Measurements from ENCODE around the gene BABAM2. TPM values are rescaled to one million over a fixed set of nuclear protein-coding genes. Genes with fewer than 3 reads are reported as not detected.

The BABAM2 gene
- total RNA-seq, 1 donor: 38.4 TPM

DNA sequence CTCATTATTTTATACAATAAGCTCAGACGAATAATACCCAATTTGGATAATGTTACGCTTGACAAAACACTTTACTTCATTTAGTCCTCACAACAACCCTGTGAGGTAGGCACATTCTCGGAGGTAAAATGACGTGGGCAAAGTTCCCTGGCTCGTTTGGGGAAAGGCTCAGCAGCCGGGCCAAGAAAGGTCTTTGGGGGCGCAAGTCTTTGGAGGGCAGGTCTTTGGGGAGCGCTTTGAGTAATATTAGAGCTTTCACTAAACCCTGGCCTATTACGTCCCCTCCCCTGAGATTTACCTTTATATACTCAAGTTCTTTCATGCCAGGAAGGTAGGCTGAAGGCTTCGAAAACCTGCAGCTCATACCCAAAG, 769 bp upstream of the BABAM2 start:
- Histone ChIP-seq H3K27me3 (ENCODE audit: insufficient read depth, low read length) (no peaks in the 10 kb centered on the region), H3K4me1 (ENCODE audit: insufficient read depth, low read length) (peaks cover 36% of the 10 kb centered on the region), H3K4me3 (ENCODE audit: low read length) (peak overlapping the region; percentile 71), H3K9me3 (ENCODE audit: low read depth, low read length) (no peaks in the 10 kb centered on the region)

DNA sequence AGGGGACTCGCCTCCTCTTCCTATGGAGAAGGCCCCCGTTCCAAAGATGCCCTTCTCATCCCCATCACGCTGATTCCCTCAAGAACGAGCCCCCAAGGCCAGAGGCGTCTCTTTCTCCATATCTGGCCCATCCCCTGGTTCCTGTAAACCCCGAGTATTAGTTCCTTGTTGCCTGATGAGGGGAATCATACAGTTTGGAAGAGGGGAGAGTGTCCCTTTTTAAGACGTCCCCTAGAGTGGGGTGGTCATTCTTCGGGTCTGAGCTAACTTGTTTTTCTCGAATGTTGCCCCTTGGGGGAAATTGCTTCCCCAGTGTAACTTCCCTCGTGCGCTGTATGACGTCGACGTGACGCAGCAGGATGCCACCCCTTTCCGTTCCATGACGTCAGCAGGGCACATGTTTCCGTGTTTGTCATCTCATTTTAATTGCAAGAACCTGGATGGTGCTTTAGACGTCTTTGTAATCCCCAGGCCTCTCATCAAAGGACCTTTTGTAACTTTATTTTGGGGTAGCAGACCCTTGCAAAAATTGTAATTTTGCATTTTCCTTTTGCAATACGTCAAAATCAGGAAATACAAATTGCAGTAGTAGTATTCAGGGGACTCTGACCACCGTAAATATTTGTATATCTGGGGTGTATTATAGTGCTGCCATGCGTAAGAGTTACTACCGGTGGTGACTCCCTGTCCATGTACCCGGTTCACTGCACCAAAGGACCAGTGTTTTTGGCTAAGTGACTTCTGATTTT, 569 bp downstream of the BABAM2 start:
- peaks cover 36% of the 10 kb centered on the region for H3K4me1 ChIP-seq (ENCODE audit: insufficient read depth, low read length)
- peak overlapping the region; percentile 71 for H3K4me3 ChIP-seq (ENCODE audit: low read length)
- H3K27me3 ChIP-seq (ENCODE audit: insufficient read depth, low read length): no peaks in the 10 kb centered on the region
- H3K9me3 ChIP-seq (ENCODE audit: low read depth, low read length): no peaks in the 10 kb centered on the region

DNA sequence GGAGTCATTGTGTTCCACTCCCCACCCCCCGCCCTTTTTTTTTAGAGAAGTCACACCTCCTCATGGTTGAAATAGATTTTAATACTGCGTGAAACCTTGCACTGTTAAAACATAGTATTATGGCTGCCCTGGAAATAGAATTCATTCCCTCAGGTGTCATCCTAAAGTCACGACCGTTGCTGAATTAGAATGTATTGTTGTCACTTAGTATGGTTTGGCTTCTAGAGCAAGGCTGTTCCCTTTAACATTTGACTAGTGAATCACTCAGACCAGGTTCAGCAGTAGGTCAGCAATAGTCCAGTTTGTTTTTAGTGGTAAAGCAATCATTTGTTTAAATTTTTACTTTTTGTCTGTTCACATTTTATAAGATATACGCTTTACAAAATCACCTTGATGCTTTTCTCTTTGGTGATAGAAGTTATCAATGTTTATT, 1.2 kb downstream of the BABAM2 start:
- Histone ChIP-seq H3K9me3 (ENCODE audit: low read depth, low read length) (no peaks in the 10 kb centered on the region), H3K4me3 (ENCODE audit: low read length) (no peak overlapping the region), H3K27me3 (ENCODE audit: insufficient read depth, low read length) (no peaks in the 10 kb centered on the region), H3K4me1 (ENCODE audit: insufficient read depth, low read length) (peaks cover 38% of the 10 kb centered on the region)

DNA sequence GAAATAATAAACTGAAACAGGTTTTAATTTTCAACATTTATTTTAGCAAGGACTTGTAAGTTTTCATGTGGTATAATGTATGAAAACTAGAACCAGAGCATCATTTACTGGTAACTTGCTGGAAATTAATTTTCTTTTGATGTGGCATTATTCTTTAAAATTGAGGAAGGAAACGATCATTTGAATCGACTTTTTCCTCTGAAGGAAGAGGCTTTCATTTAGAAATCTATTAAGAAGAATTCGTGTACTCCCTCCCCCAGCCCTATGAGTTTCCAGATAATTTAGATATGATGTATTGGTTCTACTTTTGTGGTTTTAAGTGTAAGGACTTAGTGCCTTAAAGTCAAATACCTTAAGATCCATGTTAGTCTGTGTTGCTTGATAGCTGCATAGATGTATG, 2.5 kb downstream of the BABAM2 start:
- Histone ChIP-seq H3K9me3 (ENCODE audit: low read depth, low read length) (no peaks in the 10 kb centered on the region), H3K27me3 (ENCODE audit: insufficient read depth, low read length) (no peaks in the 10 kb centered on the region), H3K4me1 (ENCODE audit: insufficient read depth, low read length) (peaks cover 49% of the 10 kb centered on the region), H3K4me3 (ENCODE audit: low read length) (no peak overlapping the region)

DNA sequence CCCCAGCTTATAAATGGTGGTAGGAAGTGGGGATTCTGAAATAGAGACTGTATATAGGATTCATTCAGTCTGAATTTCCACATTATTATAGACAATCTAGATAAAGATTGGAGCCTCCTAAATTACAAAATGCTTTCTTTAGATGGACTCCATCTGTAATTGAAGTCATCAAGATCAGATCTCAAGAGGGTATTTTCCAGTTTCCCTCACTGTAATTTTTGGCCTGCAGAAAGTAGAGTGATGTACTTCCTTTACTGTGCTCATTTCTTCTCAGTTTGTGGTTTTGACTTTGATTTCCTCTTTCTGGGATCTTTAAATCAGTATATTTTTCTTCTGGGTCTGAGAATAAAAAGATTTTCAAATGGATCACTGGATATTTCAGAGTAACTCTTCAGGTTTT, 7.2 kb downstream of the BABAM2 start:
- Histone ChIP-seq H3K4me3 (ENCODE audit: low read length) (no peak overlapping the region), H3K4me1 (ENCODE audit: insufficient read depth, low read length) (peaks cover 37% of the 10 kb centered on the region), H3K9me3 (ENCODE audit: low read depth, low read length) (no peaks in the 10 kb centered on the region), H3K27me3 (ENCODE audit: insufficient read depth, low read length) (no peaks in the 10 kb centered on the region)

DNA sequence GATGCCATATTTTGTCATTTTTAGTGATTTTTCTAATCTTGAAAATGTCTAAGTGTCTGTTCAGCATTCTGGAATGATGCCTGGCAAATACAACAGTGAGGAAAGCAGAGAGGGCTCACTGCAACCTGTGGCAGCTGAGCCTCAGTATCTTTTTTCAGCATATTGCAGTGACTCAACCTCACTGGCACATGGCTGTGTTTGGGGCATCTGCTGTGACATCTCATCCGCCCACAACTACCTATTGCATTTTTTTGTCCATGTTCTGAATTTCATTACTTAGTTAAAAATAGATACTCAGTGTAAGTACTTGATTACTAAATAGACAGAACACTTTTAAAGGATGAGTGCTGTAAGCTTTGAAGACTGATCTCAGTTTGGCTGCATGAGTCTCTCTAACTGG, 10.7 kb downstream of the BABAM2 start:
- Histone ChIP-seq H3K4me3 (ENCODE audit: low read length) (no peak overlapping the region), H3K4me1 (ENCODE audit: insufficient read depth, low read length) (peaks cover 28% of the 10 kb centered on the region), H3K27me3 (ENCODE audit: insufficient read depth, low read length) (no peaks in the 10 kb centered on the region), H3K9me3 (ENCODE audit: low read depth, low read length) (no peaks in the 10 kb centered on the region)

DNA sequence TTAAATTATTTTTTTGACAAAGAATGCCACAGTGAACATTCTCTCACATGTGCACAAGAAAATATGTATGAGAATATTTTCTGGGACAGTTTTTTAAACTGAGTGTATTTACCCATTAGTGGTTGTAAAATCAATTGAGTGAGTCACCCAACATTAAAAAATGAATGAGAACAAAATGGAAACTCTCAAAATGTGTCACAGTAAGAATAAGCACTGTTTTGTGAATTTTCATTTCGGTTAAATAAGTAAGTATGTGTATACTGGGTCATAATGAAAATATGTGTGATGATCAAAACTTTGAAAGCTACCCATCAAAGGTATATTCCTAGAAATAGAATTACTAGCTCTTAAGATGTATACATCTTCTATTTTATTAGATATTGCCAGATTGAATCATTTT, 11.6 kb downstream of the BABAM2 start:
- no peaks in the 10 kb centered on the region for H3K27me3 ChIP-seq (ENCODE audit: insufficient read depth, low read length)
- H3K9me3 ChIP-seq (ENCODE audit: low read depth, low read length): no peaks in the 10 kb centered on the region

DNA sequence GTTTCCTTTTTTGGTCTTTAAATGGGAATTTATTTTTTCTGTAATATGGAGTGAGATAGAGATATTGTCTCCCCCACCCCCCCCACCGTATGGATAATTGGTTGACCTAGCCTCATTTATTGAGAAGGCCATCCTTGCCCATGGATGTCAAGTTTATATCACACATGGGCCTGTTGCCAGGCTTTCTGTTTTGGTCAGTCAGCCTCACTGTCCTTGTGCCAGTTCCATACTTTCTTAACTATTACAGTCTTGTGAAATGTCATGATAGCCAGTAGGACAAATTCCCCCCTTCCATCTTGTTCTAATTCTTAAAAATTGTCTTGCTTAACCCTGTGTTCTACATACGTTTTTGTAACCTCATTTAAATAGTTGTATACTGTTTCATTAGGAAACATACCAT, 12.5 kb downstream of the BABAM2 start:
- Histone ChIP-seq H3K4me1 (ENCODE audit: insufficient read depth, low read length) (peaks cover 12% of the 10 kb centered on the region), H3K4me3 (ENCODE audit: low read length) (no peak overlapping the region), H3K9me3 (ENCODE audit: low read depth, low read length) (no peaks in the 10 kb centered on the region), H3K27me3 (ENCODE audit: insufficient read depth, low read length) (no peaks in the 10 kb centered on the region)

More for the DNA sequence above, 11.6 kb downstream of the BABAM2 start:
- H3K4me3 ChIP-seq (ENCODE audit: low read length): no peak overlapping the region
- peaks cover 21% of the 10 kb centered on the region for H3K4me1 ChIP-seq (ENCODE audit: insufficient read depth, low read length)

DNA sequence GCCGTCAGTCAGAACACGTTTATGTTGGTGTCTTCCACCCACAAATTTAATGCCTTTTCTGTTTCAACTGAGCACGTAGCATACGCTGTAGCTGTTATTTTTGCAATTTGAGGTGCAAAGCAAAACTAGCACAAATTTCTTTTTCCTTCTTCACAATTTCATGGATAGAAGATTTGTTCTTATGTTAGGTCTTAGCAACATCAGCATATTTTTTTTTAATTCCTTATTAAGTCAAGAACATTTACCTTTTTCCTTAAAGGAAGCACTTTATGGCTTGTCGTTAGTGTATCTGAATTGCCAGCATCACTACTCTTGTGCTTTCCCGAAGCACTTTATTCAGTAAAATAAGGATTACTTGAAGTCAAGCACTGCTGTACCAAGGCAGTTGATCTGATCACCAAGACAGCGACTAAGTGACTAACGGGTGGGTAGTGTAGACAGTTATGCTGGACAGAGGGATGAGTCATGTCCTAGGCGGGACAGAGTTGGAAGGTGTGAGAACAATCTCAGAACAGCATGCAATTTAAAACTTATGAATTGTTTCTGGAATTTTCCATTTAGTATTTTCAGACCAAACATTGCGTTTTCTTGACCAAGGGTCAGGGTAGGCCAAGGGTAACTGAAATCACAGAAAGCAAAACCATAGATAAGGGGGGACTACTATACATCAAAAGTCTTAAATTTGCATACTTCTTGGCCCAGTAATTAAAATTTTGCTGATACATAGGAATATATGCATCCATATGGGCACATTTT, 13.3 kb downstream of the BABAM2 start:
- H3K4me1 ChIP-seq (ENCODE audit: insufficient read depth, low read length): peaks cover 6% of the 10 kb centered on the region
- H3K4me3 ChIP-seq (ENCODE audit: low read length): no peak overlapping the region
- no peaks in the 10 kb centered on the region for H3K9me3 ChIP-seq (ENCODE audit: low read depth, low read length)
- H3K27me3 ChIP-seq (ENCODE audit: insufficient read depth, low read length): no peaks in the 10 kb centered on the region

DNA sequence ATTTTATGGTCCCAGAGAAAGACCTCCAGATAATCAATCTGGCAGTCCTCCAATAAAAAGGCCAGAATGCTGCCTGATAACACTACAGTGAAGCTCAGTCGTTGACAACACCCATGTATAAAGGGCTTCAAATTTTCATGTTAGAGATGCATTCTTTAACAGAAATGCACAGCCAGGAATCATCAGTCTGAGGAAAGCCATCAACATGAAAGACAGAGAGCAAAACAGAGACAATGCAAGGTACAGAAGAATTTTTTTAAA, 13.8 kb downstream of the BABAM2 start:
- H3K4me3 ChIP-seq (ENCODE audit: low read length): no peak overlapping the region
- no peaks in the 10 kb centered on the region for H3K9me3 ChIP-seq (ENCODE audit: low read depth, low read length)
- peaks cover 6% of the 10 kb centered on the region for H3K4me1 ChIP-seq (ENCODE audit: insufficient read depth, low read length)
- H3K27me3 ChIP-seq (ENCODE audit: insufficient read depth, low read length): no peaks in the 10 kb centered on the region

DNA sequence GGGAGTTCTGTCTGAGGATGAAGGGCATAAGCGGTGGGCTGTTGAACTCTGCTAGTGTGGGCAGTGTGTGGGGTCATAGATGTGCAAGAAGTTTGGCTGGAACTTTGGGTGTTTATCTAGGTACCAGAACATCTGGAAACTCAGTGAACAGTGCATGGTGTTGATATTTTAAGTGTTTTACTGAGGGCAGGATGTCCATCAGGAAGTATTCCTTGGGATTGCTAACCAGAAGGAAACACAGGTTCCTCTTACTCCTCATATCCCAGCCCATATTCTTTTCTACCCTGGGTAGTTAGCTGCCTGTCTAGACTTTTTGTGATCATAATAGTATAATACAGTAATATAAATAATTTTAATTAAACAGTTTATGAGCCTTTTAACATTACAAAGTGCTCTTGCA, 15.5 kb downstream of the BABAM2 start:
- peaks cover 5% of the 10 kb centered on the region for H3K4me1 ChIP-seq (ENCODE audit: insufficient read depth, low read length)
- H3K27me3 ChIP-seq (ENCODE audit: insufficient read depth, low read length): no peaks in the 10 kb centered on the region
- no peak overlapping the region for H3K4me3 ChIP-seq (ENCODE audit: low read length)
- no peaks in the 10 kb centered on the region for H3K9me3 ChIP-seq (ENCODE audit: low read depth, low read length)

DNA sequence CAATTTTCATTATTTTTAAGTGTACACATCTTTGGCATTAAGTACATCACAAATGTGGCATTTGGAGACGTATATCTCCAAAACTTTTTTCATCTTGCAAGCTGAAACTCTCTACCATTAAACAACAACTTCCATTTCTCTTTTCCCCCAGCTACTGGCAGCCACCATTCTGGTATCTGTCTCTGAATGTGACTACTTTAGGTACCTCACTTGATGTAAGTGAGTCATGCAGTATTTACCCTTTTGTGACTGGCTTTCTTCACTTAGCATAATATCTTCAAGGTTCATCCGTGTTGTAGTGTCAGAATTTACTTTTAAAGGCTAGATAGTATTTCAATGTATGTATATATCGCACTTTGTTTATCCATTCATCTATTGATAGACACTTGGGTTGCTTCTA, 17.0 kb downstream of the BABAM2 start:
- Histone ChIP-seq H3K9me3 (ENCODE audit: low read depth, low read length) (no peaks in the 10 kb centered on the region), H3K27me3 (ENCODE audit: insufficient read depth, low read length) (no peaks in the 10 kb centered on the region), H3K4me3 (ENCODE audit: low read length) (no peak overlapping the region), H3K4me1 (ENCODE audit: insufficient read depth, low read length) (no peaks in the 10 kb centered on the region)

DNA sequence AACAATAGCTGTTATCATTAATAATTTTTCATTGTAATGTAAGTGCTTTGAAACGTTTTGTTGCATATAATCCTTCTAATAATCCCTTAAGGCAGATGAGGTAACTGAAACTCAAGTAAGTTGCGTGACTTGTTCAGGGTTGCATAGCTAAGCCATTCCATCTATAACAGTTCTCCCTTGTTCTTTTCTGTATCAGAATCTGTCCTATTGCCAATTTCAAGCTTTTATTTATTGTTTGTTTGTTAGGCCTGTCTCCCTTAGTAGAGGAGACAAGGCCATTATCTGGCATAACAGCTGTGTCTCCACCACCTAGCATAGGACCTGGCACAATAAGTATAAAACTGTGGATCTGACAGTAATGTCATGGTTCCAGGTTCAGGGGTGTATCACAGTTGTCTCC, 19.4 kb downstream of the BABAM2 start:
- H3K4me3 ChIP-seq (ENCODE audit: low read length): no peak overlapping the region
- H3K9me3 ChIP-seq (ENCODE audit: low read depth, low read length): no peaks in the 10 kb centered on the region
- H3K27me3 ChIP-seq (ENCODE audit: insufficient read depth, low read length): no peaks in the 10 kb centered on the region
- peaks cover 2% of the 10 kb centered on the region for H3K4me1 ChIP-seq (ENCODE audit: insufficient read depth, low read length)

DNA sequence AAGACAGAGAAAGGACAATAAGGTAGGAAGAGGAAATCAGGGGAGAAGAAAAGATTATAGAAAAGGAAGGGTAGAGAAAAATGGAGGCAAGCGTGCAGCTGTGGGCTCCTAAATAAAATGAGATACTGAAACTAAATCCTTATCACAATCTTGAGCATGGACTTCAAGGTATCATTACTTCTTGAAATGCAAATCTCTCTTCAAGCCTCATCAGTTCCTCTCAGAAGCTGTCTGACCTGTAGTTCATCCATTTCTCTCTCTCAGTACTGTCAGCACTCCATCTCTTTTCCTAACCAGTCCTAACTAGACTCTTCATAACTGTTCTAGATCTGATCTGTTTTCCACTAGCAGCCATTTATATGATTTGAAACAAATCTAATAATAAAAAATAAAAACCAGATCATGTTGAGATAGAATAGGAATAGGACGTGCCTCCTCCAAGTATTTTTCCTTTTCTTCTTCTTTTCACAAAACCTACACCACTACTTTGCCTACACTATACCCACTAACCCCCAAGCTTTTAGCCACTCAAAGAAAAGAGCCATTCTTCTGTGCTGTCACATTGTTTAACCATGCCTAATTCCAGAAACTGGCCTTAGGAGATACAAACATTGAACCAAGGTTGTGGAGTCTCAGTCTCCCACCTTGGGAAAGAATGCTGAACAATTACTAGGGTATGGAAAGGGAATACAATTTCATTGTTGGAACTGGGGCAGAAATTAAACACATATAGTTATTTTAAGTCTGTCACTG, 21.1 kb downstream of the BABAM2 start:
- peaks cover 4% of the 10 kb centered on the region for H3K4me1 ChIP-seq (ENCODE audit: insufficient read depth, low read length)
- H3K9me3 ChIP-seq (ENCODE audit: low read depth, low read length): no peaks in the 10 kb centered on the region
- H3K27me3 ChIP-seq (ENCODE audit: insufficient read depth, low read length): no peaks in the 10 kb centered on the region
- H3K4me3 ChIP-seq (ENCODE audit: low read length): no peak overlapping the region

DNA sequence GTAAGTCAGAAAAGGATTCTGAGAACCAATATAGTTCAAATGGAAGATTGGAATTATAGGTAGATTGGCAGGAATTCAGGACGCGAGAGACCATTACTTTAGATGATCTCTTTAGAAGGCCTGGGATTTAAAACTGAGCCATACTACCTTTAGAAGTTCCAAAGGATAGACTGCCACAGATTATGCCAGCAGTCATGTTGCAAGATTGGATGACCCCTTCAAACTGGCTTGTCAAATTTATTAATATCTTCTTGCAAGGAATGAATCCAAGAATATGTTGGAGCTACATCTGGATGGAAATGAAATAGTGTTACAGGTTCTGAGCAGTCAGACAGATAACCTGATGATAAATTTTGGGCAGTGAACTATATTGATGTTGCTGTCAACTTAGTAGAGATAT, 22.0 kb downstream of the BABAM2 start:
- H3K9me3 ChIP-seq (ENCODE audit: low read depth, low read length): no peaks in the 10 kb centered on the region
- H3K4me3 ChIP-seq (ENCODE audit: low read length): no peak overlapping the region
- H3K4me1 ChIP-seq (ENCODE audit: insufficient read depth, low read length): peaks cover 4% of the 10 kb centered on the region
- no peaks in the 10 kb centered on the region for H3K27me3 ChIP-seq (ENCODE audit: insufficient read depth, low read length)

Measured in mononuclear cell (primary cell).